MM.1S (cell line): ENCODE data around the gene H1-8.

Source experiments
- DNase-seq: peaks from one replicate; pipeline ENCODE4 v3.0.0-alpha.2; 2015
- H2AFZ ChIP-seq: fragments of 300-600 bp; sonication (generic); 2 replicates; pipeline ENCODE4 v1.6.0; 2016; ENCODE audit warnings: antibody characterized with exemption, low read length
- H3F3A ChIP-seq: fragments of 300-600 bp; sonication (generic); 2 replicates; pipeline ENCODE4 v1.6.1; 2016; ENCODE audit warnings: mild to moderate bottlenecking, antibody characterized with exemption, low read length, moderate library complexity, mixed read lengths; ENCODE audit not compliant: insufficient read depth
- H3K27ac ChIP-seq: fragments of 300-600 bp; sonication (generic); 2 replicates; pipeline ENCODE4 v1.5.1; 2016; ENCODE audit warnings: mild to moderate bottlenecking, low read length
- H3K27me3 ChIP-seq: fragments of 300-600 bp; sonication (generic); replicated peaks from 2 replicates; pipeline ENCODE4 v1.6.0; 2016; ENCODE audit warnings: low read length; ENCODE audit not compliant: insufficient read depth
- H3K36me3 ChIP-seq: fragments of 300-600 bp; sonication (generic); replicated peaks from 2 replicates; pipeline ENCODE4 v1.6.1; 2016; ENCODE audit warnings: mild to moderate bottlenecking, low read length, mixed read lengths; ENCODE audit not compliant: insufficient read depth
- H3K4me1 ChIP-seq: fragments of 300-600 bp; sonication (generic); 2 replicates; pipeline ENCODE4 v1.6.1; 2016; ENCODE audit warnings: low read length, mixed read lengths
- H3K4me2 ChIP-seq: fragments of 300-600 bp; sonication (generic); 2 replicates; pipeline ENCODE4 v1.6.0; 2016; ENCODE audit warnings: low read depth, low read length
- H3K4me3 ChIP-seq: fragments of 300-600 bp; sonication (generic); 2 replicates; pipeline ENCODE4 v1.5.1; 2016; ENCODE audit warnings: low read length, mixed read lengths
- H3K79me2 ChIP-seq: fragments of 300-600 bp; sonication (generic); 2 replicates; pipeline ENCODE4 v1.6.1; 2016; ENCODE audit warnings: mixed run types, low read length, mixed read lengths
- H3K9ac ChIP-seq: fragments of 300-600 bp; sonication (generic); 2 replicates; pipeline ENCODE4 v1.6.1; 2016; ENCODE audit warnings: low read length, mixed read lengths
- H3K9me2 ChIP-seq: fragments of 300-600 bp; sonication (generic); replicated peaks from 2 replicates; pipeline ENCODE4 v1.6.1; 2016; ENCODE audit warnings: mild to moderate bottlenecking, low read length, mixed read lengths; ENCODE audit not compliant: insufficient read depth
- H3K9me3 ChIP-seq: fragments of 300-600 bp; sonication (generic); replicated peaks from 2 replicates; pipeline ENCODE4 v1.6.1; 2016; ENCODE audit warnings: mild to moderate bottlenecking, low read length, mixed read lengths; ENCODE audit not compliant: insufficient read depth
- H4K20me1 ChIP-seq: fragments of 300-600 bp; sonication (generic); 2 replicates; pipeline ENCODE4 v1.6.1; 2016; ENCODE audit warnings: mild to moderate bottlenecking, low read length, moderate library complexity, mixed read lengths; ENCODE audit not compliant: insufficient read depth
- EZH2 ChIP-seq: fragments of 300-600 bp; sonication (generic); optimal IDR thresholded peaks from 2 replicates; pipeline ENCODE3; 2017; ENCODE audit warnings: low read depth, mild to moderate bottlenecking, antibody characterized with exemption, low read length, mixed read lengths
- EZH2phosphoT487 ChIP-seq: fragments of 300-600 bp; sonication (generic); IDR thresholded peaks from 2 replicates; pipeline ENCODE4 v1.6.1; 2018; ENCODE audit warnings: antibody characterized with exemption, low read length
- TF ChIP-seq, protein P1 (sequence below): fragments of 300-600 bp; sonication (generic); IDR thresholded peaks from 2 replicates; pipeline ENCODE4 v1.5.1; 2016; ENCODE audit warnings: antibody characterized with exemption, low read length, mixed read lengths

The H1-8 gene

DNA sequence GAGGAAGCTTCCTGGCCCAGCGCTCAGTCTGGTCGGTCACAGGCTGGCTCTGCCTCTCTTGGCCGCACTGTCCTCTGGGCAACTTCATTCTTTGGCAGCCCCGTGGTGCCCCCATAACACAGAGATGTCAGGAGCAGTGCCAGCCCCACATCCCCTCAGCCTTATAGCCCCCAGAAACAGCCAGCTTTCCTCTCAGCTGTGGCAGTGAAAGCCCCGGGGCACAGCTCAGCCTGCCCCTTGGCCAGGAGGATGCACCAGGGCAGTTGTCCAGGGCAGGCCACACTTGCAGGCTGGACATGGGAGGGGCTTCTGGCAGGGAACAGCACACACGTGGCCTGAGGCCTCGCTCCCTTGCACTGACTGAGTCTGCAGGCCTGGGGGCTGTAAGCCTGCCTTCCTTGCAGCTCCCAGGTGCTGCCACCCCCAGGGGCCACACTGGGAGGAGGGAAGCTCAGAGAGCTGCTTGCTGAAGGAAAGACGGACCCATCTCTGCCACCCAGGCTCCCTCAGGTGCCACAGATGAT is 24.9 kb upstream of the H1-8 start:
- Histone ChIP-seq H3K9me2 (no peaks in the 10 kb centered on the region), H3K27me3 (no peaks in the 10 kb centered on the region), H3K79me2 (no peaks in the 10 kb centered on the region), H3K4me1 (no peaks in the 10 kb centered on the region), H3K27ac (no peak overlapping the region), H3K9me3 (no peaks in the 10 kb centered on the region), H2AFZ (no peak overlapping the region), H3K4me2 (no peak overlapping the region), H3K4me3 (no peak overlapping the region), H3K36me3 (no peaks in the 10 kb centered on the region), H3F3A (no peaks in the 10 kb centered on the region), H3K9ac (no peak overlapping the region), H4K20me1 (no peaks in the 10 kb centered on the region)
- DNase-seq: no peak
- TF ChIP-seq, protein P1, sequence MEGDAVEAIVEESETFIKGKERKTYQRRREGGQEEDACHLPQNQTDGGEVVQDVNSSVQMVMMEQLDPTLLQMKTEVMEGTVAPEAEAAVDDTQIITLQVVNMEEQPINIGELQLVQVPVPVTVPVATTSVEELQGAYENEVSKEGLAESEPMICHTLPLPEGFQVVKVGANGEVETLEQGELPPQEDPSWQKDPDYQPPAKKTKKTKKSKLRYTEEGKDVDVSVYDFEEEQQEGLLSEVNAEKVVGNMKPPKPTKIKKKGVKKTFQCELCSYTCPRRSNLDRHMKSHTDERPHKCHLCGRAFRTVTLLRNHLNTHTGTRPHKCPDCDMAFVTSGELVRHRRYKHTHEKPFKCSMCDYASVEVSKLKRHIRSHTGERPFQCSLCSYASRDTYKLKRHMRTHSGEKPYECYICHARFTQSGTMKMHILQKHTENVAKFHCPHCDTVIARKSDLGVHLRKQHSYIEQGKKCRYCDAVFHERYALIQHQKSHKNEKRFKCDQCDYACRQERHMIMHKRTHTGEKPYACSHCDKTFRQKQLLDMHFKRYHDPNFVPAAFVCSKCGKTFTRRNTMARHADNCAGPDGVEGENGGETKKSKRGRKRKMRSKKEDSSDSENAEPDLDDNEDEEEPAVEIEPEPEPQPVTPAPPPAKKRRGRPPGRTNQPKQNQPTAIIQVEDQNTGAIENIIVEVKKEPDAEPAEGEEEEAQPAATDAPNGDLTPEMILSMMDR: no peak
- TF ChIP-seq EZH2: no peak
- no peak for TF ChIP-seq EZH2phosphoT487

DNA sequence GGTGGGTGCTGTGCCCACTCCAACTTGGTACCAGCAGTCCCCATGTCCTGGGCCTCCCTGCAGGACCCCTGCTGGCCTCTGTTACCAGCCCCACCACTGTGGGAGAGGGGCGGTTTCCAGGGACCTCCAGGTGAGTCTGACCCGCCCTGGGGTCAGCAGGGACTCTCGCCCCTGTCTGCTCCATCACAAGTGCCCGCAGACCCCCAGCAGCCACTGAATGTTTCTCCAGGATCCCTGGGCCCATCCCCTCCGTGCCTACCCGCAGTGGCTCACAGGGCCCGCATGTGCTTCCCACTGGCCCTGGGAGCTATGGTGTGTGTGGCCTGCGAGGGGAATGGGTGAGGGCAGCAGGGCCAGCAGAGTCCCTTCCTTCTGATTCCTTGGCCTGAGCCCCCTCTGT is 24.4 kb upstream of the H1-8 start:
- H3F3A ChIP-seq: no peaks in the 10 kb centered on the region
- no peaks in the 10 kb centered on the region for H3K36me3 ChIP-seq
- no peak overlapping the region for H3K9ac ChIP-seq
- H2AFZ ChIP-seq: no peak overlapping the region
- no peak for DNase-seq
- no peaks in the 10 kb centered on the region for H4K20me1 ChIP-seq
- H3K79me2 ChIP-seq: no peaks in the 10 kb centered on the region
- H3K4me1 ChIP-seq: no peaks in the 10 kb centered on the region
- H3K9me2 ChIP-seq: no peaks in the 10 kb centered on the region
- TF ChIP-seq EZH2phosphoT487 (no peak), EZH2 (no peak)
- TF ChIP-seq, protein P1: no peak
- H3K4me3 ChIP-seq: no peak overlapping the region
- no peak overlapping the region for H3K27ac ChIP-seq
- no peaks in the 10 kb centered on the region for H3K9me3 ChIP-seq
- H3K27me3 ChIP-seq: no peaks in the 10 kb centered on the region
- H3K4me2 ChIP-seq: no peak overlapping the region

DNA sequence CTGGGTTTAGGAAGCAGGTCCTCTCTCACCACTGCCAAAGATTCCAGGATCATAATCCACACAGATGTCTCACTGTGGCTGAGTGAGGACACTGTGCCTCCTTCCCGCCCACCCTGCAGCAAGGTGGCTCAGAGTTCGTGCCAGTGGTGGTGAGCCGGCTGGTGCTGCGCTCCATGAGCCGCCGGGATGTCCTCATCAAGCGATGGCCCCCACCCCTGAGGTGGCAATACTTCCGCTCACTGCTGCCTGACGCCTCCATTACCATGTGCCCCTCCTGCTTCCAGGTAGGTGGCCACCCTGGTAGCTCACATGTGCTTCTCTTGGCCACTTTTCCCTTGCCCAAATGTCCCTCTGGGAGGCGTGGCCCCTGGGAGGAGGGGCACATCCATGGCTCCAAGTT is 23.5 kb upstream of the H1-8 start:
- H3K9ac ChIP-seq: no peak overlapping the region
- no peaks in the 10 kb centered on the region for H3K9me3 ChIP-seq
- no peaks in the 10 kb centered on the region for H3K9me2 ChIP-seq
- H3K4me2 ChIP-seq: no peak overlapping the region
- no peaks in the 10 kb centered on the region for H3K36me3 ChIP-seq
- TF ChIP-seq EZH2: no peak
- TF ChIP-seq, protein P1: no peak
- no peaks in the 10 kb centered on the region for H3F3A ChIP-seq
- no peaks in the 10 kb centered on the region for H3K79me2 ChIP-seq
- H3K27ac ChIP-seq: no peak overlapping the region
- H4K20me1 ChIP-seq: no peaks in the 10 kb centered on the region
- no peak for DNase-seq
- H3K4me1 ChIP-seq: no peaks in the 10 kb centered on the region
- no peaks in the 10 kb centered on the region for H3K27me3 ChIP-seq
- no peak overlapping the region for H2AFZ ChIP-seq
- no peak overlapping the region for H3K4me3 ChIP-seq
